ENCODE data around the gene CDKAL1. TPM values are rescaled to one million over a fixed set of nuclear protein-coding genes. Genes with fewer than 3 reads are reported as not detected.

Gene CDKAL1
- total and polyA plus RNA-seq, 2 donors (not counting 3 experiments of a cell fraction or from before 2014, with no cell fraction given): 6.1 to 20.5 TPM

DNA sequence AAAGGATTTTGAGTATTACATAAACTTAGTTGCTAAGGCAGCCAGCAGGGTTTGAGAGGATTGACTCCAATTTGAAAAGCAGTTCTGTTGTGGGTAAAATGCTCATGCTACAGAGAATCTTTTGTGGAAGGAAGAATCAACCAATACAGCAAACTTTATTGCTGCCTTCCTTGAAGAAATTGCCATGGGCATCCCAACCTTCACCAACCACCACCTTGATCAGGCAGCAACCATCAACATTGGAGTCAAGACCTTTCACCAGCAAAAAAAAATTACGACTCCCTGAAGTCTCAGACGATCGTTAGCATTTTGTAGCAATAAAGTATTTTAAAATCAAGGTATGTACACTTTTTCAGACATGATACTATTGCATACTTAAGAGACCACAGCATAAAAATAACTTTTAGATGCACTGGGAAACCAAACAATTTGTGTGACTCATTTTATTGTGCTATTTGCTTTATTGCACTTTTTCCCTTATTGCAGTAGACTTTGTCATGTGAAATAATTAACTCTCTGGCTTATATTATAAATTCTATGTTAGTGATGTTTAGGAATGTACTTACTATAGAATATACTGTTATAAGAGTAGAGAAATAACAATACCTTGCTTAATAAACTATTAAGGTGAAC is 390.8 kb downstream of the CDKAL1 start:
- POLR2A ChIA-PET: no interaction called here

DNA sequence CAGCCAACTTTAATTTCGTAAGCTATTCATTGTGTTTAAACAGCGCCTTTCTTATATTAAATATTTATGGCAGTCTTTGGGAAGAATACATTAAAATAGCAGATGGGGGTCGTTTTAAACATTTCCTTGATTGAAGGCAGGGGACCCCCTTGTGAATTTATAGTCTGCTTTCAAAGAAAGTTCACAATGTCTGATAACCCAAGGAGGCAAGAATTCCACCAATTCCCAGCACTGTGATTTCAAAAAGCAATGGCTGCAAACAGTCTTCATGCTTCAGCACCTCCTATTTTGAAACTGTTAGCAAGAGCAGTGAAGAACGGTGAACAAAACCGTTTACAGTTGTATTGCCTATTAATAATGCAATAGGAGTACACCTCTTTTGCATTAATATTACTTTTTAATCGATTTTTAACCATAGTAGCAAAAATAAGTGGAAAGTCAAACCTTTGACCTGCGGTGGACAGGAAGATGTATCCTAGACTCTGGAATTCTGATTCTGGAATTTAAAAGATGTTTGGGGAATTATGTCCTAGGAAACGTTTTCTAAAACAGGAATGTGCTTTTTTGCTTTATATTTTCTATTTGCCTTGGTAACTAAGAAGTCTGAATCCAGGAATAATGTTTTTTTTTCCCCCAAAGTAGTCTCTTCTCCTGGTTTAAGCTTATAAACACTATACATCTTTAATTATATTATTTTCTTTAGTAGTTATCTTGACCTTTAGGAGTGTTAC is 393.0 kb downstream of the CDKAL1 start:
- intact Hi-C loops (cut with micrococcal nuclease): no loop called here
- H3K36me3 ChIP-seq (ENCODE audit: control insufficient read depth in 2 of 2, extremely low read depth in 1 of 2, insufficient read depth in 2 of 2, low read length in 2 of 2): no peaks in the 10 kb centered on the region
- no peak overlapping the region for H3K9ac ChIP-seq (replicated peaks; ENCODE audit: extremely low read depth, insufficient read depth, low read length)
- H4K20me1 ChIP-seq (replicated peaks; ENCODE audit: control insufficient read depth, extremely low read depth, insufficient read depth, low read length): no peaks in the 10 kb centered on the region
- BruUV-seq (replicated peaks): no TSS peak
- no peak overlapping the region for H3K4me2 ChIP-seq (ENCODE audit: insufficient read depth, low read length)
- no peaks in the 10 kb centered on the region for H3K9me1 ChIP-seq (replicated peaks; ENCODE audit: control insufficient read depth, extremely low read depth, insufficient read depth, low read length)
- dilution Hi-C loops (cut with MboI; ENCODE audit: extremely low pct_ligation_motif_present, low sequenced_read_pairs): no loop called here
- H2AFZ ChIP-seq (ENCODE audit: low read depth, low read length): no peak overlapping the region
- FAIRE-seq: no peak
- H3K4me3 ChIP-seq (replicated peaks in 1 of 3; ENCODE audit: insufficient read depth in 1 of 3, low read depth in 1 of 3, low read length in 3 of 3): no peak overlapping the region
- H3K4me1 ChIP-seq (ENCODE audit: control insufficient read depth, extremely low read depth, insufficient read depth, low read length): no peaks in the 10 kb centered on the region
- H3K27me3 ChIP-seq (ENCODE audit: control insufficient read depth in 2 of 2, insufficient read depth in 2 of 2, low read length in 2 of 2): no peaks in the 10 kb centered on the region
- no peak overlapping the region for H3K27ac ChIP-seq (ENCODE audit: insufficient read depth, low read depth, low read length)
- TF ChIP-seq FOS (IDR thresholded peaks at IDR 0.05; ENCODE audit: borderline replicate concordance, insufficient read depth, low read length): no peak
- TF ChIP-seq, protein P1, sequence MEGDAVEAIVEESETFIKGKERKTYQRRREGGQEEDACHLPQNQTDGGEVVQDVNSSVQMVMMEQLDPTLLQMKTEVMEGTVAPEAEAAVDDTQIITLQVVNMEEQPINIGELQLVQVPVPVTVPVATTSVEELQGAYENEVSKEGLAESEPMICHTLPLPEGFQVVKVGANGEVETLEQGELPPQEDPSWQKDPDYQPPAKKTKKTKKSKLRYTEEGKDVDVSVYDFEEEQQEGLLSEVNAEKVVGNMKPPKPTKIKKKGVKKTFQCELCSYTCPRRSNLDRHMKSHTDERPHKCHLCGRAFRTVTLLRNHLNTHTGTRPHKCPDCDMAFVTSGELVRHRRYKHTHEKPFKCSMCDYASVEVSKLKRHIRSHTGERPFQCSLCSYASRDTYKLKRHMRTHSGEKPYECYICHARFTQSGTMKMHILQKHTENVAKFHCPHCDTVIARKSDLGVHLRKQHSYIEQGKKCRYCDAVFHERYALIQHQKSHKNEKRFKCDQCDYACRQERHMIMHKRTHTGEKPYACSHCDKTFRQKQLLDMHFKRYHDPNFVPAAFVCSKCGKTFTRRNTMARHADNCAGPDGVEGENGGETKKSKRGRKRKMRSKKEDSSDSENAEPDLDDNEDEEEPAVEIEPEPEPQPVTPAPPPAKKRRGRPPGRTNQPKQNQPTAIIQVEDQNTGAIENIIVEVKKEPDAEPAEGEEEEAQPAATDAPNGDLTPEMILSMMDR (IDR thresholded peaks at IDR 0.05; ENCODE audit: extremely low read depth in 1 of 2, insufficient read depth in 1 of 2, low read depth in 1 of 2, low read length in 2 of 2): no peak
- no peak for TF ChIP-seq GATA2 (IDR thresholded peaks at IDR 0.05; ENCODE audit: insufficient read depth, insufficient read length, low read depth, low read length)
- no peak for TF ChIP-seq POLR2AphosphoS5 (IDR thresholded peaks at IDR 0.05; ENCODE audit: insufficient read depth, low read depth, low read length)
- no peak for TF ChIP-seq MYC (IDR thresholded peaks at IDR 0.05; ENCODE audit: low read depth, low read length)
- no peak for TF ChIP-seq POLR2A (IDR thresholded peaks at IDR 0.05; ENCODE audit: low read depth, low read length)
- TF ChIP-seq EZH2 (IDR thresholded peaks at IDR 0.05; ENCODE audit: borderline replicate concordance, low read depth, low read length, severe bottlenecking): no peak
- TF ChIP-seq, protein P2, sequence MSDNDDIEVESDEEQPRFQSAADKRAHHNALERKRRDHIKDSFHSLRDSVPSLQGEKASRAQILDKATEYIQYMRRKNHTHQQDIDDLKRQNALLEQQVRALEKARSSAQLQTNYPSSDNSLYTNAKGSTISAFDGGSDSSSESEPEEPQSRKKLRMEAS (IDR thresholded peaks at IDR 0.05; ENCODE audit: insufficient read depth, insufficient read length): no peak
- TF ChIP-seq JUN (IDR thresholded peaks at IDR 0.05; ENCODE audit: borderline replicate concordance, insufficient read depth, insufficient read length, low read depth): no peak
- no peaks in the 10 kb centered on the region for H3K79me2 ChIP-seq (ENCODE audit: control insufficient read depth, insufficient read depth, low read length)
- ChIA-PET CTCF (no interaction called here), POLR2A (no interaction called here)
- DNase-seq (ENCODE audit: low read depth, low spot score): no peak
- H3K9me3 ChIP-seq (replicated peaks; ENCODE audit: control insufficient read depth, insufficient read depth, low read length): no peaks in the 10 kb centered on the region

More for the DNA sequence above, 390.8 kb downstream of the CDKAL1 start:
- H3K4me3 ChIP-seq (replicated peaks in 1 of 3; ENCODE audit: insufficient read depth in 1 of 3, low read depth in 1 of 3, low read length in 3 of 3): no peak overlapping the region
- no peaks in the 10 kb centered on the region for H3K36me3 ChIP-seq (ENCODE audit: control insufficient read depth in 2 of 2, extremely low read depth in 1 of 2, insufficient read depth in 2 of 2, low read length in 2 of 2)
- dilution Hi-C loops (cut with MboI; ENCODE audit: extremely low pct_ligation_motif_present, low sequenced_read_pairs) (no loop called here), intact Hi-C loops (cut with micrococcal nuclease) (no loop called here)
- H3K9me1 ChIP-seq (replicated peaks; ENCODE audit: control insufficient read depth, extremely low read depth, insufficient read depth, low read length): no peaks in the 10 kb centered on the region
- H3K79me2 ChIP-seq (ENCODE audit: control insufficient read depth, insufficient read depth, low read length): no peaks in the 10 kb centered on the region
- TF ChIP-seq JUN (IDR thresholded peaks at IDR 0.05; ENCODE audit: borderline replicate concordance, insufficient read depth, insufficient read length, low read depth): no peak
- no peak for TF ChIP-seq POLR2AphosphoS5 (IDR thresholded peaks at IDR 0.05; ENCODE audit: insufficient read depth, low read depth, low read length)
- TF ChIP-seq FOS (IDR thresholded peaks at IDR 0.05; ENCODE audit: borderline replicate concordance, insufficient read depth, low read length): no peak
- no peak for TF ChIP-seq MYC (IDR thresholded peaks at IDR 0.05; ENCODE audit: low read depth, low read length)
- no peak for TF ChIP-seq GATA2 (IDR thresholded peaks at IDR 0.05; ENCODE audit: insufficient read depth, insufficient read length, low read depth, low read length)
- TF ChIP-seq, protein P2 (IDR thresholded peaks at IDR 0.05; ENCODE audit: insufficient read depth, insufficient read length): no peak
- CTCF ChIA-PET: no interaction called here
- BruUV-seq (replicated peaks): no TSS peak
- H3K27ac ChIP-seq (ENCODE audit: insufficient read depth, low read depth, low read length): no peak overlapping the region
- H3K4me2 ChIP-seq (ENCODE audit: insufficient read depth, low read length): no peak overlapping the region
- H3K4me1 ChIP-seq (ENCODE audit: control insufficient read depth, extremely low read depth, insufficient read depth, low read length): peaks cover 1% of the 10 kb centered on the region
- no peaks in the 10 kb centered on the region for H3K9me3 ChIP-seq (replicated peaks; ENCODE audit: control insufficient read depth, insufficient read depth, low read length)
- no peak overlapping the region for H3K9ac ChIP-seq (replicated peaks; ENCODE audit: extremely low read depth, insufficient read depth, low read length)
- no peaks in the 10 kb centered on the region for H4K20me1 ChIP-seq (replicated peaks; ENCODE audit: control insufficient read depth, extremely low read depth, insufficient read depth, low read length)
- DNase-seq (ENCODE audit: low read depth, low spot score): no peak
- no peak for FAIRE-seq
- H2AFZ ChIP-seq (ENCODE audit: low read depth, low read length): no peak overlapping the region
- no peaks in the 10 kb centered on the region for H3K27me3 ChIP-seq (ENCODE audit: control insufficient read depth in 2 of 2, insufficient read depth in 2 of 2, low read length in 2 of 2)
